ENCODE measurements around the gene OFD1. TPM values are rescaled to one million over a fixed set of nuclear protein-coding genes. Genes with fewer than 3 reads are reported as not detected.

Gene OFD1
- 8.6 and 9.6 TPM in 2 replicates for total RNA-seq

DNA sequence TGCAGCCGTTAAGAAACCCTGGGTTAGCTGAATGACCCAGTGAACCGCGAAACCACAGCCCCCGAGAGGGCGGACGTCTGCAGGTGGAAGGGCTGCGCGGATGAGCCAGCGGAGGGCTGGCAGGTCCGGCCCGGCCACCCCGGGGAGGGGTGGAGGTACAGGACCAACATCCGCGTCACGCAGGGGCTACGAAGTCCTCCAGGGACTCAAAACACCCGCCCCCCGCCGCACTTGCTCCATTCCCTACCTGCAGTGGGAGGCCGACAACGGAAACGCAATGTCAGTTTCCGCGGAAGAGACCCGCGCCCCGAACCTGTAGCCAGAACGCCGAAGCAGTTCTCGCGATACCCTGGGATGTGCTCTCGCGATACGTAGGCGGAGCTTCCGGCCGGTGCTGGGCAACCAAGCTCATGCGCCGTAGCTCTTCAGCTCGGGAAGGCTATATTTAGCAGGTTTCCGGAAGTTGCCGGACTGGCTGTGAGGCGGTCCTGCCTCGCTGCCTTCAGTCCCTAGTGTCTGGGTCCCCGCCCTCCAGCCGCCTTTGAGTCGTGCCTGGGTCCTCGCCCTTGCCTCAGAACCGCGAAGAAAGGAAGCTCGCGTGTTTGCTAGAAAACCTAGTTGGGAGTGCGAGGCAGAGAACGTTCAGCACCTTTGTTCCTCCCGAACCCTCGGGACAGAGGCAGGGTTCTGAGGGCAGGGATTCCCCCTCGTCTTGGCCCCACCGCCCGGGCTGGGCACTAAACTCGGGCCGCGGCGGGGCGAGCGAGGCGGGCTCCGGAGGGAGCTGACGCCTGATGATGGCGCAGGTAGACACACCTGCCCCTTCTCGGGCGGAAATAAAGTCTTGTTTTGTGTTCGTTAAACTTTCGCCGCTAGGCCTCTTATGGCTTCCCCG lies at the start of gene OFD1, which contains the start of gene TRAPPC2:
Gene OFD1, plus strand, starts transcription at position 471 of the 895 bp plus-strand sequence. Its CDS starts 324 bp downstream, at position 795.
Gene TRAPPC2, minus strand, starts transcription at position 343 of the 895 bp plus-strand sequence. CDS start 14,657 bp downstream, outside the sequence.

GRCh38 chrX:13688958-13689740 lies 45.4 kb upstream of the OFD1 start, which contains the start of gene RAB9A:
RAB9A (plus strand) TSS chrX:13689128; CDS start chrX:13708747, 19,619 bp downstream.

GRCh38 chrX:13816643-13817627 lies 82.4 kb downstream of the OFD1 start, which contains the start of gene GPM6B:
GPM6B (minus strand) TSS chrX:13817093; CDS start chrX:13816904, 189 bp downstream.

Other genes with a start within 250 kb of the OFD1 start
- 7.7 TPM in 1 of 2 replicates, not detected in the other for gene EGFL6, start 165.1 kb upstream of the OFD1 start, total RNA-seq
- 1.7 and 3.3 TPM in 2 replicates for gene TCEANC, start 81.6 kb upstream of the OFD1 start, total RNA-seq
- 20.9 and 39.8 TPM in 2 replicates for gene RAB9A, start 45.6 kb upstream of the OFD1 start, total RNA-seq
- gene TRAPPC2, start 128 bp upstream of the OFD1 start, total RNA-seq, result 10.7 and 14.9 TPM in 2 replicates
- 0.14 TPM in 1 of 2 replicates, not detected in the other for gene GPM6B, start 82.3 kb downstream of the OFD1 start, total RNA-seq